ENCODE data around the gene SH2B3.

- TF ChIP-seq EZH2phosphoT487 (IDR thresholded peaks at IDR 0.05; ENCODE audit: borderline replicate concordance, low read depth, low read length), result no peak
- no peak for TF ChIP-seq CTCF (conservative IDR thresholded peaks at IDR 0.05; ENCODE audit: low read length)
These were observed 63.7 kb downstream of the SH2B3 start for GRCh38 chr12:111469401-111469800.
